ENCODE results near the gene PRLHR. TPM values are rescaled to one million over a fixed set of nuclear protein-coding genes. Genes with fewer than 3 reads are reported as not detected.

Gene PRLHR
- total RNA-seq = not detected

DNA sequence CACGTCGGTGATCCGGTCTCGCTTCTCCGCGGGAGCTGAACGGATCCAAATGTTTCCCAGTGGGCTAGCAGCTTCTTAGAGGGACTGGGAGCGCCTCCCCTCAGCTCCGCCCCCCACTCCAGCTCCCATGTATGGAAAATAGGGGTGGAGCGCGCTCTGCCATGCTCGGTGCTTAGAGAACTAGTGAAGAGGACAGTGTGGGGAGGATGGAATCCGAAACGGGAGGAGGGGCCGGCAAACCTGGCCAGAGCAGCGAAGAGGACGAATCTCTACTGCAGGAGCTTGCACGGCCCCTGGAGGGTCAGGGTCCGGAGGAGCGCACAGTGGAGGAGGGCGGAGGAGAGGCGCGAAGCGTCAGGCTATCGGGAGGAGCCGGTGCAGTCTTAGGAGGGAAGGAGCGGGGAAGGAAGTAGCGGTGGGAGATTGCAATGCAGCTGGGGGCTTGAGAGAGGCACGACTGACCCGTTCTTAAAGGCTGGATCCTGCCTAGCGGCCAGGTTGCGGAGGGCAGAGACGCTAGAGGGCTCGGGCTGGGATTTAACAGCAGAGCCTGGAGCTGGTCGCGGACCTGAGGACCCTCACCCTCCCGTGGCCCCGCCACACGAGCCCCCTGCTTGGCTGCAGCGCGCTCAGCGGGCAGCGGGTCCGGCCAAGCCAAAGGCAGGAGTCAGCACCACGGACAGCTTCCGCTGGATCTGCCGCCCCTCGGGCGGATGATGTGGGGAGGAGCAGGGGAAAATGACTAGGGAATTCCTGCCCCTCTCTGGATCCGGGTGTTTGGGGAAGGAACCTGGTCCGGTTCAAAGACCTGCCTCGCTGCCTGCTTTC is at the start of gene PRLHR:
TSS of gene PRLHR (minus strand) at position 51 of the 828 bp plus-strand sequence. CDS start 404 bp downstream, outside the sequence.
- Histone ChIP-seq H3K36me3 (ENCODE audit: control insufficient read depth in 3 of 3, insufficient read depth in 3 of 3, low read length in 3 of 3) (no peaks in the 10 kb centered on the region), H3K4me1 (ENCODE audit: control insufficient read depth in 3 of 3, insufficient read depth in 3 of 3, low read length in 3 of 3) (peaks cover 0 to 11% (median 4%) of the 10 kb centered on the region in 3 donors), H3K9ac (ENCODE audit: low read depth in 1 of 3, low read length in 3 of 3) (no peak within 1 kb of the TSS), H3K9me3 (ENCODE audit: control insufficient read depth in 3 of 3, low read length in 3 of 3) (no peaks in the 10 kb centered on the region), H3K27ac (ENCODE audit: low read depth, low read length) (no peak within 1 kb of the TSS), H3K27me3 (ENCODE audit: control insufficient read depth in 3 of 3, insufficient read depth in 3 of 3, low read length in 3 of 3) (peaks cover 63 to 72% (median 66%) of the 10 kb centered on the region in 3 donors), H3K4me3 (ENCODE audit: low read length in 3 of 3) (peak within 1 kb of the TSS in 1 of 3 donors; percentile 29)

DNA sequence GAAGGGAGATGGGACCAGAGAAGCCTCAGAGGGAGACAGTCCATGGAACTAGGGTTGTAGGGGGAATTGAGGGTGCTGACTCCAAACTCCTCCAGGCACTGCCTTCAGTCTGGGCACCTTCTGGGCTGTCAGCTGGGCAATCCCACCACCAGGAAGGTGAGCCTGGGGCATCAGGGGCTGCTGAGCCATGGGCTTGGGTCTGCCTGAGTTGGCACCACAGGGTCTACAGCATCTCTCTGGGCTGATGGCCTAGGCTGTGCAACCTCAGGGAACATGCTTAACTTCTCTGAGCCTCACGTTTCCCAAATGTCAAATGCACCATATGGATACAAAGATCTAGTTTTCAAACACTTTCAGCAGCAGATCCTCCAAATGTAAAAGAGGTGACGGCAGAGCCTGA is 46.8 kb upstream of the PRLHR start:
- no peak overlapping the region for H3K27ac ChIP-seq (ENCODE audit: low read depth, low read length)
- H3K4me3 ChIP-seq (ENCODE audit: low read length in 3 of 3) = no peak overlapping the region
- peaks cover 0 to 6% (median 2%) of the 10 kb centered on the region in 3 donors for H3K27me3 ChIP-seq (ENCODE audit: control insufficient read depth in 3 of 3, insufficient read depth in 3 of 3, low read length in 3 of 3)
- H3K9ac ChIP-seq (ENCODE audit: low read depth in 1 of 3, low read length in 3 of 3) = no peak overlapping the region
- no peaks in the 10 kb centered on the region for H3K9me3 ChIP-seq (ENCODE audit: control insufficient read depth in 3 of 3, low read length in 3 of 3)
- no peaks in the 10 kb centered on the region for H3K4me1 ChIP-seq (ENCODE audit: control insufficient read depth in 3 of 3, insufficient read depth in 3 of 3, low read length in 3 of 3)
- H3K36me3 ChIP-seq (ENCODE audit: control insufficient read depth in 3 of 3, insufficient read depth in 3 of 3, low read length in 3 of 3) = no peaks in the 10 kb centered on the region

DNA sequence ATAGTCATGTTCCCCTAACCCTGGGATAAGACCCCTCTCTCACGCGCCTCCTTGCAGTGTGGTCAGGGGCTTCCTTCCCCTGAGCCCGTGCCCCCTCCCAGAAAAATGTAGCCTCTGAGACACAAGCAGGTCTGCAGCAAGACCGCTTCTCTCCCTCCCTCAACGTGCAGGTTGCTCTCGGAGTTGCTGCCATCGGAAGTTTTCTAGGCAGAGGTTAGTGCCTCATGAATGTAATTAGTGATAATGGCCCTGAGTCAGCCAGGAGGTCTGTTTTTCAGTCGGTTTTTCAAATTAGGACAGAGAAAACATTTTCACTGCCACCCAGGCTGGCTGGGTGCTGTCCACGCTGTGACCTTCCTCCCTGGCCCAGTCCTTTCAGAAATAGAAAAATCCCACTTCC is 43.2 kb upstream of the PRLHR start:
- no peak overlapping the region for H3K9ac ChIP-seq (ENCODE audit: low read depth in 1 of 3, low read length in 3 of 3)
- peaks cover 0 to 6% (median 2%) of the 10 kb centered on the region in 3 donors for H3K27me3 ChIP-seq (ENCODE audit: control insufficient read depth in 3 of 3, insufficient read depth in 3 of 3, low read length in 3 of 3)
- H3K4me1 ChIP-seq (ENCODE audit: control insufficient read depth in 3 of 3, insufficient read depth in 3 of 3, low read length in 3 of 3) = no peaks in the 10 kb centered on the region
- H3K9me3 ChIP-seq (ENCODE audit: control insufficient read depth in 3 of 3, low read length in 3 of 3) = no peaks in the 10 kb centered on the region
- H3K4me3 ChIP-seq (ENCODE audit: low read length in 3 of 3) = no peak overlapping the region
- H3K36me3 ChIP-seq (ENCODE audit: control insufficient read depth in 3 of 3, insufficient read depth in 3 of 3, low read length in 3 of 3) = no peaks in the 10 kb centered on the region
- H3K27ac ChIP-seq (ENCODE audit: low read depth, low read length) = no peak overlapping the region

DNA sequence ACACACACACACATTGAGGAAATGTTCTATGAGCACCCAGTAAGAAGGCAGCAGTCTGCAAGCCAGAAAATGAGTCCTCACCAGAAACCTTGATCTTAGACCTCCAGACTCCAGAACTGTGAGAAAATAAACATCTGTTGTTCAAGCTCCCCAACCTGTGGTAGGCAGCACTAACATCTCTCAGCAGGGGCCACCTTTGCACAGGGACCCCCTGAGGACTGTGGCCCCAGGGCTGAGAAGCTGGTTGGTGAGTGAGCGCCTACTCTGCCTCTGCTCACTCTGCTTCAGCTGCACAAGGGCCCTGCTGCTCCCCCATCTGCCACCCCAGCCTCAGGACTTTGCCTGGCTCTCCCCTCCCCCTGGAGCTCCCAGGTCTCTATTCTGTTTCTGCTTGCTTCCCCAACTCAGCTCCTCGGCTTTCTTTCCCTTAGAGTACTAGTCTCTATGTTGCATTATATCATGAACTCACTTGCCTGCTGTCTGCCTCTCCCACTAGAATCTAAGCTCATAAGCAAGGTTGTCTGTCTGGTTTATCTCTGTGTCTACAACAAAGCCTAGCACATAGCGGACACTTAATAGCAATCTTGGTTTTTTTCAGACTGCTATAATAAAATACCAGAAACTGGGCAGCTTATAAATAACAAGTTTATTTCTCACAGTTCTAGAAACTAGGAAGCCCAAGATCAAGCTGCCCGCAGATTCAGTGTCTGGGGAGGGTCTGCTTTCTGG is 40.4 kb upstream of the PRLHR start:
- H3K36me3 ChIP-seq (ENCODE audit: control insufficient read depth in 3 of 3, insufficient read depth in 3 of 3, low read length in 3 of 3) = no peaks in the 10 kb centered on the region
- H3K27me3 ChIP-seq (ENCODE audit: control insufficient read depth in 3 of 3, insufficient read depth in 3 of 3, low read length in 3 of 3) = peaks cover 0 to 2% (median 0%) of the 10 kb centered on the region in 3 donors
- H3K9me3 ChIP-seq (ENCODE audit: control insufficient read depth in 3 of 3, low read length in 3 of 3) = no peaks in the 10 kb centered on the region
- no peak overlapping the region for H3K9ac ChIP-seq (ENCODE audit: low read depth in 1 of 3, low read length in 3 of 3)
- no peaks in the 10 kb centered on the region for H3K4me1 ChIP-seq (ENCODE audit: control insufficient read depth in 3 of 3, insufficient read depth in 3 of 3, low read length in 3 of 3)
- no peak overlapping the region for H3K27ac ChIP-seq (ENCODE audit: low read depth, low read length)
- no peak overlapping the region for H3K4me3 ChIP-seq (ENCODE audit: low read length in 3 of 3)

DNA sequence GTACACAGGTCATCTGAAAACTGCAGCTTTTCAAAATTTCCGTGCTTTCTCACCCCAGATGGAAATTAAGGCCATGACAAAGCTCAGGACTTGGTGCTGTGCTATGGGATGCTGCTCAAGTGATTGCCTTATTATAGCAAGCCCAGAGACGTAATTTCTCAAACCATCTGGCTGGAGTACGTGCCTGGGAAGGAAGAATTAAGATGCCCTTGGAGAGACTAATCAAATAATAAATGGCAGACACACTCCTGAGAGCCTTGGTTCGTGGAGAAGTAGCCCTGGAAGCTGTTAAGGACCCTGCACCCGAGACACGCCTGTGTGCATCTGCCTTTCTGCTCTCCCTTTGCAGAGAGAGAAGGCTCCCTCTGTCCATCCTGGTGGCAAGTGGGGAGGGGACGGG is 38.3 kb upstream of the PRLHR start:
- no peak overlapping the region for H3K9ac ChIP-seq (ENCODE audit: low read depth in 1 of 3, low read length in 3 of 3)

DNA sequence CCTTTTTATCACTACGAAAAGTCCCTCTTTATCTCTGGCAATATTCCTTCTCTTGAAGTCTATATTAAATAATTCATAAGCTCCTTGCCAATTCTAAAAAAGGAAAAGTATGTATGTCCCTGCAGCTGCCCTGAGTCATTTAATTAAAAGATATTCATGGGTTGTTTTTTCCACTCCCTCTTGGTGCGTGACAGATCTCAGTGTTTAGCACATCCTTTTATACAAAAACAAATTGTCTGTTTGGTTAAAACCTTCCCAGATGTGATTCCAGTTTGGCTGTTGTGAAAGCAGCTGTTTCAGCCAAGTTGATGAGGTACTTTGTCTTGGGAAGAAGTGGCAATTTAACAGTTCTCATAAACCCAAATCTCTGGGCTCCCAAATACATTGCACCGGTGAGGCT is 33.8 kb upstream of the PRLHR start:
- no peaks in the 10 kb centered on the region for H3K36me3 ChIP-seq (ENCODE audit: control insufficient read depth in 3 of 3, insufficient read depth in 3 of 3, low read length in 3 of 3)

More for the DNA sequence above, 38.3 kb upstream of the PRLHR start:
- H3K36me3 ChIP-seq (ENCODE audit: control insufficient read depth in 3 of 3, insufficient read depth in 3 of 3, low read length in 3 of 3) = no peaks in the 10 kb centered on the region
- H3K9me3 ChIP-seq (ENCODE audit: control insufficient read depth in 3 of 3, low read length in 3 of 3) = no peaks in the 10 kb centered on the region
- no peak overlapping the region for H3K4me3 ChIP-seq (ENCODE audit: low read length in 3 of 3)
- H3K4me1 ChIP-seq (ENCODE audit: control insufficient read depth in 3 of 3, insufficient read depth in 3 of 3, low read length in 3 of 3) = peaks cover 0 to 11% (median 1%) of the 10 kb centered on the region in 3 donors
- no peak overlapping the region for H3K27ac ChIP-seq (ENCODE audit: low read depth, low read length)
- H3K27me3 ChIP-seq (ENCODE audit: control insufficient read depth in 3 of 3, insufficient read depth in 3 of 3, low read length in 3 of 3) = no peaks in the 10 kb centered on the region

DNA sequence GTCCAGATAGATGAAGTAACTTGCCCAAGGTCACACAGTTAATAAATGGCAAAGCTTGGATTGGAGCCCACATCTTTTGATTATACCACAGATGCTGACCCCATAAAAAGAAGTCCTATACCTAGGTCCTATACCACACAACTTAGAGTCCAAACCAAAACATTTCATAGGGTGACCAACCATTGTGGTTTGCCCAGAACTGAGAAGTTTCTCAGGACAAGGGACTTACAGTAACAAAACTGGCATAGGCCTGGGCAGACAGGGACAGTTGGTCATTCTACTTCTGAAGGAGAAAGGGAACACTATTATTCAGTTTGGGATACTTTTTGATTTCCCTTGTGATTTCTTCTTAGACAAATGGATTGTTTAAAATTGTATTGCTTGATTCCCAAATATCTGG is 32.9 kb upstream of the PRLHR start:
- H3K36me3 ChIP-seq (ENCODE audit: control insufficient read depth in 3 of 3, insufficient read depth in 3 of 3, low read length in 3 of 3) = no peaks in the 10 kb centered on the region
- H3K9ac ChIP-seq (ENCODE audit: low read depth in 1 of 3, low read length in 3 of 3) = no peak overlapping the region
- H3K27ac ChIP-seq (ENCODE audit: low read depth, low read length) = no peak overlapping the region
- no peaks in the 10 kb centered on the region for H3K9me3 ChIP-seq (ENCODE audit: control insufficient read depth in 3 of 3, low read length in 3 of 3)
- H3K27me3 ChIP-seq (ENCODE audit: control insufficient read depth in 3 of 3, insufficient read depth in 3 of 3, low read length in 3 of 3) = peaks cover 0 to 5% (median 0%) of the 10 kb centered on the region in 3 donors
- H3K4me1 ChIP-seq (ENCODE audit: control insufficient read depth in 3 of 3, insufficient read depth in 3 of 3, low read length in 3 of 3) = peaks cover 0 to 12% (median 2%) of the 10 kb centered on the region in 3 donors
- H3K4me3 ChIP-seq (ENCODE audit: low read length in 3 of 3) = no peak overlapping the region

More for the DNA sequence above, 33.8 kb upstream of the PRLHR start:
- peaks cover 0 to 5% (median 0%) of the 10 kb centered on the region in 3 donors for H3K27me3 ChIP-seq (ENCODE audit: control insufficient read depth in 3 of 3, insufficient read depth in 3 of 3, low read length in 3 of 3)
- no peak overlapping the region for H3K27ac ChIP-seq (ENCODE audit: low read depth, low read length)
- no peak overlapping the region for H3K9ac ChIP-seq (ENCODE audit: low read depth in 1 of 3, low read length in 3 of 3)
- no peak overlapping the region for H3K4me3 ChIP-seq (ENCODE audit: low read length in 3 of 3)
- H3K4me1 ChIP-seq (ENCODE audit: control insufficient read depth in 3 of 3, insufficient read depth in 3 of 3, low read length in 3 of 3) = peaks cover 0 to 12% (median 2%) of the 10 kb centered on the region in 3 donors
- H3K9me3 ChIP-seq (ENCODE audit: control insufficient read depth in 3 of 3, low read length in 3 of 3) = no peaks in the 10 kb centered on the region

DNA sequence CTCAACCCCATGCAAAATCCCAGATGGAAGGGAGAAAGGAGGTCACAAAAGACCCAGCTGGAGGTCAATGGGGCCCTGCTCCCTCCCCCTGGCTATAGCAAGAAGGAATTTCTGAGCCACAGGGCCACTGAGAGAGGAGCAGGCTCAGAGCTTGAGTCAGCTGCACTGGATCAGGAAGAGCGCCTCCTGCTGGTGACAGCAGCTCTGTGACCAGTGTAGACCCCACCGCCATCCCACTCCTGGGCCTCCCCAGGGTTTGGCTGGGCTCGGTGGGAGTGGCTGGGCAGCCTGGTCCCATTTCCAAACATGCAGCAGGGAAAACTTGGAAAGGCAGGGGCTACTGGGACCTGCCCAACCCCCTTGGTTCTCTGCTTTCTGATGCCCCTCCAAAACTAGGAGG is 31.5 kb upstream of the PRLHR start:
- Histone ChIP-seq H3K36me3 (ENCODE audit: control insufficient read depth in 3 of 3, insufficient read depth in 3 of 3, low read length in 3 of 3) (no peaks in the 10 kb centered on the region), H3K4me3 (ENCODE audit: low read length in 3 of 3) (no peak overlapping the region), H3K27me3 (ENCODE audit: control insufficient read depth in 3 of 3, insufficient read depth in 3 of 3, low read length in 3 of 3) (peaks cover 0 to 5% (median 0%) of the 10 kb centered on the region in 3 donors), H3K9ac (ENCODE audit: low read depth in 1 of 3, low read length in 3 of 3) (no peak overlapping the region), H3K9me3 (ENCODE audit: control insufficient read depth in 3 of 3, low read length in 3 of 3) (no peaks in the 10 kb centered on the region), H3K27ac (ENCODE audit: low read depth, low read length) (no peak overlapping the region), H3K4me1 (ENCODE audit: control insufficient read depth in 3 of 3, insufficient read depth in 3 of 3, low read length in 3 of 3) (peaks cover 0 to 12% (median 2%) of the 10 kb centered on the region in 3 donors)

DNA sequence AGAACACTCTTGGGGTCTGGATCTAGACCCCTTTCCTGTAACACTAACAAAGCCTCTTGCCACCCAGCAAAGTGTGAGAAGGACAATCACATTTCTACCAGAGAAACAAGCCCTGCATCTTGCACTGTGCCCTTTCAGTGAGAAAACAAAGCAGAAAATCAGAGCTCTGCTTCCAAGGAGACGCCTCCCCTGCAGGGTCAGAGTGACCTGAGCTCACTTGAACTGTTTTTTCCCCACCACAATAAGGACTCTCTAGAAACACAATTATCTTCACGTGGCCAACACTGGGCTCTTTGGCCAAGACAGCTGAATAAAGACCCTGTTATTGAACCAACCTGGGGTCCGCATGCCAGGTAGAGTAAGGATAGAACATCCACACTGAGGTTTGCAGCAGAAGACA is 30.1 kb upstream of the PRLHR start:
- Histone ChIP-seq H3K9ac (ENCODE audit: low read depth in 1 of 3, low read length in 3 of 3) (no peak overlapping the region), H3K4me3 (ENCODE audit: low read length in 3 of 3) (no peak overlapping the region), H3K27me3 (ENCODE audit: control insufficient read depth in 3 of 3, insufficient read depth in 3 of 3, low read length in 3 of 3) (peaks cover 0 to 5% (median 0%) of the 10 kb centered on the region in 3 donors), H3K27ac (ENCODE audit: low read depth, low read length) (no peak overlapping the region), H3K36me3 (ENCODE audit: control insufficient read depth in 3 of 3, insufficient read depth in 3 of 3, low read length in 3 of 3) (no peaks in the 10 kb centered on the region), H3K4me1 (ENCODE audit: control insufficient read depth in 3 of 3, insufficient read depth in 3 of 3, low read length in 3 of 3) (peaks cover 0 to 12% (median 2%) of the 10 kb centered on the region in 3 donors), H3K9me3 (ENCODE audit: control insufficient read depth in 3 of 3, low read length in 3 of 3) (no peaks in the 10 kb centered on the region)

DNA sequence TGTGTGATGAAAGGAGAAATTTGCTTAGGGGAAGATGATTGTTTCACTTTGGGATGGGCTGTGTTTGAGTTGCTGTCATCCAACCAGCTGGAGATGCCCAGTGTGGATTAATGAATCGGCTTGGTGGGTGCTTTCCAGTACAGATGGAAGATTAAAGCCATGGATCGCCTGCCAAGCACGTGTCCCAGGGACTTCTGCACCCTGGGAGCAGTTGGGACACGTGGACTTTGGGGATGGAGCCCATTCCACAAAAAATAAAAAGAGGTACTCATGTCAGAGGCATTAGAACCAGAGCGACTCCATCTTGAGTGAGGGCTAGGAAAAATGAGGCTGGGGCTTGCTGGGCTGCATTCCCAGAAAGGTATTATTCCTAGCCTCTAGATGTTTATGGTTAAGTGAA is 29.3 kb upstream of the PRLHR start:
- Histone ChIP-seq H3K9me3 (ENCODE audit: control insufficient read depth in 3 of 3, low read length in 3 of 3) (no peaks in the 10 kb centered on the region), H3K4me3 (ENCODE audit: low read length in 3 of 3) (no peak overlapping the region), H3K27ac (ENCODE audit: low read depth, low read length) (no peak overlapping the region), H3K4me1 (ENCODE audit: control insufficient read depth in 3 of 3, insufficient read depth in 3 of 3, low read length in 3 of 3) (peaks cover 0 to 10% (median 2%) of the 10 kb centered on the region in 3 donors), H3K27me3 (ENCODE audit: control insufficient read depth in 3 of 3, insufficient read depth in 3 of 3, low read length in 3 of 3) (peaks cover 0 to 5% (median 1%) of the 10 kb centered on the region in 3 donors), H3K9ac (ENCODE audit: low read depth in 1 of 3, low read length in 3 of 3) (no peak overlapping the region), H3K36me3 (ENCODE audit: control insufficient read depth in 3 of 3, insufficient read depth in 3 of 3, low read length in 3 of 3) (no peaks in the 10 kb centered on the region)
